Type B pancreatic cell (in vitro differentiated cells): ENCODE measurements around the gene POU3F2. TPM values are rescaled to one million over a fixed set of nuclear protein-coding genes. Genes with fewer than 3 reads are reported as not detected.

Experiments
- DNase-seq: peaks from one replicate; pipeline ENCODE4 v3.0.0; 2021; ENCODE audit warnings: mixed read lengths; ENCODE audit not compliant: unreplicated experiment; ENCODE audit errors: extremely low spot score
- H3K27ac Mint-ChIP-seq: 2 replicates; pipeline ENCODE4 v1.8.0; 2021; ENCODE audit warnings: mild to moderate bottlenecking, mixed read lengths
- H3K27me3 Mint-ChIP-seq: 2 replicates; pipeline ENCODE4 v1.8.0; 2021; ENCODE audit warnings: mixed read lengths
- H3K36me3 Mint-ChIP-seq: 2 replicates; pipeline ENCODE4 v1.8.0; 2021; ENCODE audit warnings: mixed read lengths
- H3K4me1 Mint-ChIP-seq: one replicate; pipeline ENCODE4 v1.8.0; 2021; ENCODE audit warnings: mixed read lengths; ENCODE audit not compliant: unreplicated experiment
- H3K4me3 Mint-ChIP-seq: 2 replicates; pipeline ENCODE4 v1.8.0; 2021; ENCODE audit warnings: mild to moderate bottlenecking, mixed read lengths
- H3K9me3 Mint-ChIP-seq: 2 replicates; pipeline ENCODE4 v1.8.0; 2021; ENCODE audit warnings: mixed read lengths
- CTCF ChIP-seq: fragments of 200-600 bp; sonication (generic); conservative IDR thresholded peaks from 2 replicates; pipeline ENCODE4 v1.5.0; 2021; ENCODE audit warnings: antibody characterized with exemption, mild to moderate bottlenecking
- total RNA-seq: library from RNA; stranded (reverse); gene quantifications from 2 replicates; pipeline ENCODE4 v1.2.1, GENCODE V29; 2021; ENCODE audit warnings: low replicate concordance

The POU3F2 gene
- total RNA-seq, 1 donor from 2014 or later: 2.1 TPM

GRCh38 chr6:98843271-98844243 is 9.2 kb downstream of the POU3F2 start:
- Mint-ChIP-seq H3K27me3 (peaks cover 92% of the 10 kb centered on the region), H3K4me3 (peak overlapping the region; percentile 79), H3K9me3 (no peaks in the 10 kb centered on the region), H3K4me1 (peaks cover 6% of the 10 kb centered on the region), H3K27ac (no peak overlapping the region), H3K36me3 (peaks cover 7% of the 10 kb centered on the region)
- DNase-seq: peak; percentile 66
- TF ChIP-seq CTCF: no peak

GRCh38 chr6:98844244-98845210 is 10.2 kb downstream of the POU3F2 start:
- Mint-ChIP-seq H3K27ac (no peak overlapping the region), H3K9me3 (no peaks in the 10 kb centered on the region), H3K36me3 (peaks cover 7% of the 10 kb centered on the region), H3K4me3 (peak overlapping the region; percentile 79), H3K4me1 (peaks cover 6% of the 10 kb centered on the region), H3K27me3 (peaks cover 92% of the 10 kb centered on the region)
- TF ChIP-seq CTCF: no peak
- peak; percentile 70 for DNase-seq

- H3K4me1 Mint-ChIP-seq: peaks cover 6% of the 10 kb centered on the region
- no peak overlapping the region for H3K27ac Mint-ChIP-seq
- peak overlapping the region; percentile 87 for H3K4me3 Mint-ChIP-seq
- peak; percentile 92 for TF ChIP-seq CTCF
- peaks cover 6% of the 10 kb centered on the region for H3K36me3 Mint-ChIP-seq
- no peaks in the 10 kb centered on the region for H3K9me3 Mint-ChIP-seq
- DNase-seq: peak; percentile 86
- H3K27me3 Mint-ChIP-seq: peaks cover 92% of the 10 kb centered on the region
These were observed 11.0 kb downstream of the POU3F2 start for GRCh38 chr6:98845211-98846020.

- H3K4me1 Mint-ChIP-seq: peaks cover 6% of the 10 kb centered on the region
- no peak for DNase-seq
- H3K27ac Mint-ChIP-seq: no peak overlapping the region
- TF ChIP-seq CTCF: peak; percentile 25
- H3K27me3 Mint-ChIP-seq: peaks cover 90% of the 10 kb centered on the region
- H3K36me3 Mint-ChIP-seq: peaks cover 3% of the 10 kb centered on the region
- H3K4me3 Mint-ChIP-seq: peak overlapping the region; percentile 87
- H3K9me3 Mint-ChIP-seq: no peaks in the 10 kb centered on the region
These were observed 11.6 kb downstream of the POU3F2 start for GRCh38 chr6:98846021-98846380.

- no peak for DNase-seq
- no peak for TF ChIP-seq CTCF
- Mint-ChIP-seq H3K4me1 (peaks cover 6% of the 10 kb centered on the region), H3K36me3 (no peaks in the 10 kb centered on the region), H3K27me3 (peaks cover 82% of the 10 kb centered on the region), H3K9me3 (no peaks in the 10 kb centered on the region), H3K27ac (no peak overlapping the region), H3K4me3 (peak overlapping the region; percentile 60)
These were observed 13.0 kb downstream of the POU3F2 start for GRCh38 chr6:98847416-98847778.
